AG09309 (cell line): ENCODE measurements around the gene TAF6.

Experiments
- DNase-seq: peaks from one replicate; pipeline ENCODE4 v3.0.0-alpha.2; 2010; ENCODE audit warnings: low read depth
- H3K4me3 ChIP-seq: 2 replicates; pipeline ENCODE4 v1.5.1; 2011; ENCODE audit warnings: mild to moderate bottlenecking, low read depth, low read length, moderate library complexity; ENCODE audit not compliant: control insufficient read depth
- TF ChIP-seq, protein P1 (sequence below): IDR thresholded peaks from 2 replicates; pipeline ENCODE4 v1.5.1; 2011; ENCODE audit warnings: mild to moderate bottlenecking, low read depth, low read length, inconsistent platforms; ENCODE audit not compliant: insufficient read depth, control insufficient read depth; ENCODE audit errors: missing control alignments

Gene TAF6

GRCh38 chr7:100119072-100119969 lies at the start of gene TAF6, which contains the start of gene CNPY4:
TSS of gene TAF6 (minus strand) at chr7:100119358. CDS start at chr7:100114209, 5,149 bp downstream.
TSS of gene CNPY4 (plus strand) at chr7:100119634. CDS start at chr7:100119745, 111 bp downstream.
- TF ChIP-seq, protein P1, sequence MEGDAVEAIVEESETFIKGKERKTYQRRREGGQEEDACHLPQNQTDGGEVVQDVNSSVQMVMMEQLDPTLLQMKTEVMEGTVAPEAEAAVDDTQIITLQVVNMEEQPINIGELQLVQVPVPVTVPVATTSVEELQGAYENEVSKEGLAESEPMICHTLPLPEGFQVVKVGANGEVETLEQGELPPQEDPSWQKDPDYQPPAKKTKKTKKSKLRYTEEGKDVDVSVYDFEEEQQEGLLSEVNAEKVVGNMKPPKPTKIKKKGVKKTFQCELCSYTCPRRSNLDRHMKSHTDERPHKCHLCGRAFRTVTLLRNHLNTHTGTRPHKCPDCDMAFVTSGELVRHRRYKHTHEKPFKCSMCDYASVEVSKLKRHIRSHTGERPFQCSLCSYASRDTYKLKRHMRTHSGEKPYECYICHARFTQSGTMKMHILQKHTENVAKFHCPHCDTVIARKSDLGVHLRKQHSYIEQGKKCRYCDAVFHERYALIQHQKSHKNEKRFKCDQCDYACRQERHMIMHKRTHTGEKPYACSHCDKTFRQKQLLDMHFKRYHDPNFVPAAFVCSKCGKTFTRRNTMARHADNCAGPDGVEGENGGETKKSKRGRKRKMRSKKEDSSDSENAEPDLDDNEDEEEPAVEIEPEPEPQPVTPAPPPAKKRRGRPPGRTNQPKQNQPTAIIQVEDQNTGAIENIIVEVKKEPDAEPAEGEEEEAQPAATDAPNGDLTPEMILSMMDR = no peak
- DNase-seq = peak; percentile 87
- peak within 1 kb of the TSS; percentile 98 for H3K4me3 ChIP-seq

GRCh38 chr7:100167912-100168323 lies 48.8 kb upstream of the TAF6 start:
- DNase-seq = no peak
- H3K4me3 ChIP-seq = peak overlapping the region; percentile 55
- TF ChIP-seq, protein P1 = no peak

GRCh38 chr7:100166970-100167911 lies 48.1 kb upstream of the TAF6 start:
- TF ChIP-seq, protein P1 = no peak
- no peak for DNase-seq
- H3K4me3 ChIP-seq = peak overlapping the region; percentile 55

GRCh38 chr7:100166317-100166940 lies 47.3 kb upstream of the TAF6 start:
- H3K4me3 ChIP-seq = no peak overlapping the region
- TF ChIP-seq, protein P1 = no peak
- no peak for DNase-seq

DNA sequence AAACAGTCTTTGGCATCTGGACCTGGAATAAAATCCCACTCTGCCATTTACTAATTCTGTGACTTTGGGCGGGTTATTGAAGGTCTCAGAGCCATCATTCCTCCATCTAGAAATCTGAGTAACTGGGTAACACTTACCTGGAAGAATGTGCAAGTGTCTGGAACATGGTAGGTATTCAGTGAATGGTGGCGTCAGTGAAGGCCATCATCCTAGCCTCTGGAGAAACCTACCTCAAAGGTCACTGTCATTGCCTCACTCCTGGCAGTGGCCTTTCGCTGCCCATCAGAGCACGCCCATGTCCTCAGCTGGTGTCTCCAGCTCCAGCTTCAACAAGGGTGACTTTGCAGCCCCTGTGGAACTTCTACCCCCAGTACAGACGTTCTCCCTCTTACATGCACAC lies 44.7 kb upstream of the TAF6 start:
- TF ChIP-seq, protein P1 = no peak
- no peak overlapping the region for H3K4me3 ChIP-seq
- DNase-seq = no peak

DNA sequence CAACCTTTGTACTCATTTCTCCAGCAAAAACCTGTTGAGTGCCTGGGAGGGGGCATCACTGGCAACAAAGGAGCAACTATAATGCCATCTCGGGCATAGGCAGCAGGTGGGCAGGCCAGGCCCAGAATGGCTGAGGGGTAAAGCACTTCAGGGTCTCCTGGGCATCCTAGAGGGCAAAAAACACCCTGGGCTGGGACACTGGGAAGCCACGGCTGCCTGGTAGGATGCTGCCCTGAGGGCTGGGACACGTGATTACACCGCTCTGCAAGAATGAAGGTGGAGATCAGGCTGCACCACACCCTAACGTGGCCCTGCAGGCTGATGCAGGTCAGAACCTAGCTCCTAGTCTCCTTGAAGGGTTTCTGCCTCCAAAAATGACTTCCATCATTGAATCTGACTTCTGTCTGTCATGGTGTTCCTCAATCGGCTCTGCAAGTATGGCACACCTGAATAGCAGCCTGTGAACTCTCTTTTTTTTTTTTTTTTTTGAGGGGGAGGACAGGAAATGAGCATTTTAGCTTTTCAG lies 43.9 kb upstream of the TAF6 start:
- TF ChIP-seq, protein P1 = no peak
- no peak overlapping the region for H3K4me3 ChIP-seq
- no peak for DNase-seq
